Measurements from ENCODE around the gene PTPRG.

- TF ChIP-seq, protein P1, sequence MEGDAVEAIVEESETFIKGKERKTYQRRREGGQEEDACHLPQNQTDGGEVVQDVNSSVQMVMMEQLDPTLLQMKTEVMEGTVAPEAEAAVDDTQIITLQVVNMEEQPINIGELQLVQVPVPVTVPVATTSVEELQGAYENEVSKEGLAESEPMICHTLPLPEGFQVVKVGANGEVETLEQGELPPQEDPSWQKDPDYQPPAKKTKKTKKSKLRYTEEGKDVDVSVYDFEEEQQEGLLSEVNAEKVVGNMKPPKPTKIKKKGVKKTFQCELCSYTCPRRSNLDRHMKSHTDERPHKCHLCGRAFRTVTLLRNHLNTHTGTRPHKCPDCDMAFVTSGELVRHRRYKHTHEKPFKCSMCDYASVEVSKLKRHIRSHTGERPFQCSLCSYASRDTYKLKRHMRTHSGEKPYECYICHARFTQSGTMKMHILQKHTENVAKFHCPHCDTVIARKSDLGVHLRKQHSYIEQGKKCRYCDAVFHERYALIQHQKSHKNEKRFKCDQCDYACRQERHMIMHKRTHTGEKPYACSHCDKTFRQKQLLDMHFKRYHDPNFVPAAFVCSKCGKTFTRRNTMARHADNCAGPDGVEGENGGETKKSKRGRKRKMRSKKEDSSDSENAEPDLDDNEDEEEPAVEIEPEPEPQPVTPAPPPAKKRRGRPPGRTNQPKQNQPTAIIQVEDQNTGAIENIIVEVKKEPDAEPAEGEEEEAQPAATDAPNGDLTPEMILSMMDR (IDR thresholded peaks at IDR 0.05) = no peak
- TF ChIP-seq POLR2AphosphoS5 (IDR thresholded peaks at IDR 0.05; ENCODE audit: low read depth, low read length) = no peak
- no peak for TF ChIP-seq SIN3A (IDR thresholded peaks at IDR 0.05; ENCODE audit: borderline replicate concordance, insufficient read depth, low read depth, low read length)
- no peak for TF ChIP-seq TCF7L2 (IDR thresholded peaks at IDR 0.05; ENCODE audit: low read depth, low read length)
- TF ChIP-seq REST (IDR thresholded peaks at IDR 0.05; ENCODE audit: insufficient read depth in 1 of 2, low read depth in 2 of 2, low read length in 1 of 2) = no peak
Observed at GRCh38 chr3:61980041-61980440, 418.7 kb downstream of the PTPRG start.

Measured in Panc1 (cell line).